ENCODE measurements around the gene MMP24. TPM values are rescaled to one million over a fixed set of nuclear protein-coding genes. Genes with fewer than 3 reads are reported as not detected.

Gene MMP24
- total RNA-seq, 1 experiment from 2014 or later: 0.91 TPM

DNA sequence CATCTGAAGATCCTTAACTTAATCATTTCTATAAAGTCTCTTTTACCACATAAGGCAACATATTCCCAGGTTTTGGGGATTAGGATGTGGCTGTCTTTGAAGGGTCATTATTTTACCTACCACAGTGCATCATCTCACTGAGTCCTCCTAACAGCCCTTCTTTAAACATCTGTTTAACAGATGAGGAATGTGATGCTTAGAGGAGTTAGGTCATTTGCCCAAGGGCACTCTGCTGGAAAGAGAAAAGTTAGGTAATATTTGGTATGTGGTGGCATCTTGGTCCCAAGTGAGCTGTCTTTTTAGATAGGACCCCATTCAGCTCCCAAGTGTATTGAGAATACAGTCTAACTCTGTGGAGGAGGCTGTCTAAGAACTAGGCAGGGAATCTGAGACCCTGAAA, 11.0 kb downstream of the MMP24 start:
- H3K4me3 ChIP-seq (ENCODE audit: low read length): no peak overlapping the region
- no peaks in the 10 kb centered on the region for H3K4me1 ChIP-seq (ENCODE audit: insufficient read depth, low read length)
- no peak overlapping the region for H3K27ac ChIP-seq (ENCODE audit: low read length)
- intact Hi-C loops (cut with micrococcal nuclease): no loop called here
- no peak overlapping the region for H2AFZ ChIP-seq (ENCODE audit: low read length)
- H3K9me2 ChIP-seq (replicated peaks; ENCODE audit: low read length): no peaks in the 10 kb centered on the region
- DNase-seq (no peak), ATAC-seq (no peak)
- no peaks in the 10 kb centered on the region for H3K9me3 ChIP-seq (ENCODE audit: low read length)
- H3K79me2 ChIP-seq (ENCODE audit: low read length): no peaks in the 10 kb centered on the region
- no peaks in the 10 kb centered on the region for H3K27me3 ChIP-seq (ENCODE audit: low read length)
- TF ChIP-seq, protein P1, sequence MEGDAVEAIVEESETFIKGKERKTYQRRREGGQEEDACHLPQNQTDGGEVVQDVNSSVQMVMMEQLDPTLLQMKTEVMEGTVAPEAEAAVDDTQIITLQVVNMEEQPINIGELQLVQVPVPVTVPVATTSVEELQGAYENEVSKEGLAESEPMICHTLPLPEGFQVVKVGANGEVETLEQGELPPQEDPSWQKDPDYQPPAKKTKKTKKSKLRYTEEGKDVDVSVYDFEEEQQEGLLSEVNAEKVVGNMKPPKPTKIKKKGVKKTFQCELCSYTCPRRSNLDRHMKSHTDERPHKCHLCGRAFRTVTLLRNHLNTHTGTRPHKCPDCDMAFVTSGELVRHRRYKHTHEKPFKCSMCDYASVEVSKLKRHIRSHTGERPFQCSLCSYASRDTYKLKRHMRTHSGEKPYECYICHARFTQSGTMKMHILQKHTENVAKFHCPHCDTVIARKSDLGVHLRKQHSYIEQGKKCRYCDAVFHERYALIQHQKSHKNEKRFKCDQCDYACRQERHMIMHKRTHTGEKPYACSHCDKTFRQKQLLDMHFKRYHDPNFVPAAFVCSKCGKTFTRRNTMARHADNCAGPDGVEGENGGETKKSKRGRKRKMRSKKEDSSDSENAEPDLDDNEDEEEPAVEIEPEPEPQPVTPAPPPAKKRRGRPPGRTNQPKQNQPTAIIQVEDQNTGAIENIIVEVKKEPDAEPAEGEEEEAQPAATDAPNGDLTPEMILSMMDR (conservative IDR thresholded peaks at IDR 0.05; ENCODE audit: low read depth, low read length): no peak
- no peak for TF ChIP-seq EZH2phosphoT487 (IDR thresholded peaks at IDR 0.05; ENCODE audit: borderline replicate concordance, low read length)
- H3K9ac ChIP-seq (ENCODE audit: low read length): no peak overlapping the region
- no peaks in the 10 kb centered on the region for H3F3A ChIP-seq (ENCODE audit: low read length, unreplicated experiment)
- no peaks in the 10 kb centered on the region for H3K36me3 ChIP-seq (ENCODE audit: low read depth, low read length)
- ChIA-PET POLR2A (ENCODE audit: unreplicated experiment) (no interaction called here), CTCF (interaction anchor here (0.6 kb wide), 1 partner anchor 141 kb away, joined by 4 read pairs; no protein-coding TSS in a partner anchor)
- H4K20me1 ChIP-seq (ENCODE audit: low read length): no peaks in the 10 kb centered on the region
- H3K4me2 ChIP-seq (ENCODE audit: low read length): no peak overlapping the region
- BruUV-seq (replicated peaks): no TSS peak

DNA sequence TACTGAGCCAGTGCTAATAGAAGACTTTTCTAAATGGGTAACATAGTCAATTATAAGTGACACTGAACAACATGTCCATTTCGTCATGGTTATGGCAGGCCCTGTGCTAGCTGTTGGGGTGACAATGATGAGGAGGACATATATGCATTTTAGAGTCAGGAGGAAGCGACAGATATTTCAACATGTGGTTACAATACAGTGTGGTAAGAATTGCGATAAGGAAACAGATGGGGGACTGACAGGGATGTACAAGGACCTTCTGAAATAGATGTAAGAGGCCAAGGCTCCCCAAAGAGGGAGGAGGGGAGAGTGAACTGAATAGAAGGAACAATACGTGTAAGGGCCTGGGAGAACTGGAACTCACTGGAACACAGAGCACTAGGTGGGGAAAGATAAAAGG, 11.7 kb downstream of the MMP24 start:
- Histone ChIP-seq H3K9me3 (ENCODE audit: low read length) (no peaks in the 10 kb centered on the region), H3K4me3 (ENCODE audit: low read length) (no peak overlapping the region), H3K4me2 (ENCODE audit: low read length) (no peak overlapping the region), H3K36me3 (ENCODE audit: low read depth, low read length) (no peaks in the 10 kb centered on the region), H2AFZ (ENCODE audit: low read length) (no peak overlapping the region), H3K27me3 (ENCODE audit: low read length) (no peaks in the 10 kb centered on the region), H3F3A (ENCODE audit: low read length, unreplicated experiment) (no peaks in the 10 kb centered on the region), H4K20me1 (ENCODE audit: low read length) (no peaks in the 10 kb centered on the region), H3K79me2 (ENCODE audit: low read length) (no peaks in the 10 kb centered on the region), H3K4me1 (ENCODE audit: insufficient read depth, low read length) (no peaks in the 10 kb centered on the region), H3K9ac (ENCODE audit: low read length) (no peak overlapping the region), H3K27ac (ENCODE audit: low read length) (no peak overlapping the region), H3K9me2 (replicated peaks; ENCODE audit: low read length) (no peaks in the 10 kb centered on the region)
- BruUV-seq (replicated peaks): no TSS peak
- ATAC-seq (no peak), DNase-seq (no peak)
- intact Hi-C loops (cut with micrococcal nuclease): no loop called here
- TF ChIP-seq, protein P1 (conservative IDR thresholded peaks at IDR 0.05; ENCODE audit: low read depth, low read length): no peak
- TF ChIP-seq EZH2phosphoT487 (IDR thresholded peaks at IDR 0.05; ENCODE audit: borderline replicate concordance, low read length): no peak
- no peak for TF ChIP-seq EZH2 (IDR thresholded peaks at IDR 0.05; ENCODE audit: low read length, unreplicated experiment)
- CTCF ChIA-PET: no interaction called here
- POLR2A ChIA-PET (ENCODE audit: unreplicated experiment): no interaction called here

DNA sequence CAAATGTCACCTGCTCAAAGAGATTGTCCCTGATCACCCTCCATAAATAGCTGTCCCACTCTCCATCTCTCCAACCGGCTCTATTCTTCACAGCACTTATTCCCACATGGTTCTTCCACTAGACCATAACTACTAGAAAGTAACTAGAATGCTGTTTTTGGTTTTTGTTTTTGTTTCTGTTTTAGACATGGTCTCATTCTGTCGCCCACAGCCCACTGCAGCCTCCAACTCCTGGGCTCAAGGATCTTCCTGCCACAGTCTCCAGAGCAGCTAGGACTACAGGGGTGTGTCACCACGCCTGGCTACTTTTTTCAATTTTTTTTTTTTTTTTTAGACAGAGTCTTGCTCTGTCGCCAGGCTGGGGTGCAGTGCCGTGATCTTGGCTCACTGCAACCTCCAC, 12.2 kb downstream of the MMP24 start:
- no peaks in the 10 kb centered on the region for H3K9me2 ChIP-seq (replicated peaks; ENCODE audit: low read length)
- no peak overlapping the region for H3K4me2 ChIP-seq (ENCODE audit: low read length)
- TF ChIP-seq EZH2phosphoT487 (IDR thresholded peaks at IDR 0.05; ENCODE audit: borderline replicate concordance, low read length): no peak
- no peak for TF ChIP-seq EZH2 (IDR thresholded peaks at IDR 0.05; ENCODE audit: low read length, unreplicated experiment)
- TF ChIP-seq, protein P1 (conservative IDR thresholded peaks at IDR 0.05; ENCODE audit: low read depth, low read length): no peak
- H3K4me3 ChIP-seq (ENCODE audit: low read length): no peak overlapping the region
- DNase-seq: no peak
- ATAC-seq: no peak
- H3K36me3 ChIP-seq (ENCODE audit: low read depth, low read length): no peaks in the 10 kb centered on the region
- intact Hi-C loops (cut with micrococcal nuclease): no loop called here
- no peaks in the 10 kb centered on the region for H3K4me1 ChIP-seq (ENCODE audit: insufficient read depth, low read length)
- H3K9ac ChIP-seq (ENCODE audit: low read length): no peak overlapping the region
- H3K79me2 ChIP-seq (ENCODE audit: low read length): no peaks in the 10 kb centered on the region
- no peaks in the 10 kb centered on the region for H4K20me1 ChIP-seq (ENCODE audit: low read length)
- ChIA-PET CTCF (no interaction called here), POLR2A (ENCODE audit: unreplicated experiment) (no interaction called here)
- H3K27ac ChIP-seq (ENCODE audit: low read length): no peak overlapping the region
- H3K27me3 ChIP-seq (ENCODE audit: low read length): no peaks in the 10 kb centered on the region
- BruUV-seq (replicated peaks): no TSS peak
- H3K9me3 ChIP-seq (ENCODE audit: low read length): no peaks in the 10 kb centered on the region
- no peak overlapping the region for H2AFZ ChIP-seq (ENCODE audit: low read length)
- no peaks in the 10 kb centered on the region for H3F3A ChIP-seq (ENCODE audit: low read length, unreplicated experiment)

Measured in PC-3 (cell line).